ENCODE measurements around the gene NLK.
"Not testable (repeated sequence)": the region's sequence is repeated elsewhere in the genome, so short reads cannot be mapped to it uniquely, and the experiment has no call there.

Gene NLK
- total RNA-seq: 16.7 to 22.2 reads per million in 2 donors

DNA sequence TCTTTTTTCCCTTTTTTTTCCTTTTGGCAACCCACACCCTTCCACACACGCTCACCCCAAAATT is at the start of gene NLK:
NLK (plus strand) TSS at position 21 of the 64 bp plus-strand sequence. CDS start 197 bp downstream, outside the sequence.
- DNase-seq: no peak

DNA sequence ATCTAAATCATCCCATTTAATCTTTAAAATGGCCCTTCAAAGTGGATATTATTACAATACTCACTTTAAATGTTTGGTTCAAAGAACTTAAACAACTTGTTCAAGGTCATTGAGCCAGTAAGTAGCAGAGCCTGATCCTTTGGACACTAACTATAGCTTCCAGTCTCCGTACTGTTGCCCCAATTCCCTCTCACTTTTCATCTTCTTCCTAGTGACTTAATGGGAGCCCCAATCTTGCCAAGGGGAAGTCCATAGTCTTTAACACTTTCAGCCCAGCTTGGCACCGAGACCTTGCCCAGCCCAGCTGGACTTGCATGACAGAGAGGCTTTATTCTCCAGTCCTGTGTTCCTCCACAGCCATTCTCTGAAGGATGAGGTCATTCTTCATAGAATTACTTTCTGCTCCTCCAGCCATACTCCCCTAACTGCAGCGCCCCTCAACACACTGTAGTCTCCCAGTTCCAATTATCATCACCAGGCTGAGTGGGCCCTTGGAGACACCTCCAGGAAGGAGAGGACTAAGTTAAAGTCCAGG is 49.2 kb upstream of the NLK start:
- no peak for DNase-seq

DNA sequence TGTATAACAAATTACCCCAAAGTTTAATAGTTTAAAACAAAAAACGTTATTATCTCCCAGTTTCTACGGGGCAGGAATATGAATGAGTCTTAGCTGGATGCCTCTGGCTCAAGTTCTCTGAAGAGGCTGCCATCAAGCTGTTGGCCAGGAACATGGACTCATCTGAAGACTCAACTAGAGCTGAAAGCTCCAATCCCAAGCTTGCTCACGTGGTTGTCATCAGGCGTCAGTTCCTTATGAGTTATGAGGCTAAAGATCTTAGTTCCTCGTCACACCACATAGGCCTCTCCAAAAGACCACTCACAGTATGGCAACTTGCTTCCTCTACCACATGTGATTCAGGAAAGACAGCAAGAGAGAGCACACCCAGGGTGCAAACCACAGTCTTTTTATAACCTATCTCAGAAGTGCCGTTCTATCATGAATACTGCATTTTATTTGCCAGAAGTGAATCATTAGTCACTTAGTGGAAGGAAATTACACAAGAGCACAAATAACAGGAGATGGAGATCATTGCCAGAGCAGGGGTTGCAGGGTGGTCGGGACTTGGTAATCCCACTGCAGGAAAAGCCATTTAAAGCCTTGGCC is 48.7 kb upstream of the NLK start:
- DNase-seq: no peak

DNA sequence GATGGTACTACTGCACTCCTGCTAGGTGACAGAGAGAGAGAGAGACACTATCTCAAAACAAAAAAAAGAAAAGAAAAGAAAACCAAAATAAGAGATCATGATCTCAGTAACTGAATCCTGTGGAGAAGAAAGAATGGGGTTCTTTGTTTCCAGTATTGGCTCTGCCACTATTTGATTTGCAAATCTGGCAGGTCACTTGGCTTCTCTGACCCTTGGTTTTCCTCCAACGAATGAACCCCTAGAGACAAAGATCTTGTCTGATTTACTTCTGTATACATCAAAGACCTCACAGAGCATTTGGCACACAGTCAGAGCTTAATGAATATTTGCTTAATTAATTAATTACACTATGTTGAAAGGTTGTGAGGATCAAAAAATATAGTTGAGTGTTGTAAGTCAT is 47.9 kb upstream of the NLK start:
- no peak for DNase-seq

DNA sequence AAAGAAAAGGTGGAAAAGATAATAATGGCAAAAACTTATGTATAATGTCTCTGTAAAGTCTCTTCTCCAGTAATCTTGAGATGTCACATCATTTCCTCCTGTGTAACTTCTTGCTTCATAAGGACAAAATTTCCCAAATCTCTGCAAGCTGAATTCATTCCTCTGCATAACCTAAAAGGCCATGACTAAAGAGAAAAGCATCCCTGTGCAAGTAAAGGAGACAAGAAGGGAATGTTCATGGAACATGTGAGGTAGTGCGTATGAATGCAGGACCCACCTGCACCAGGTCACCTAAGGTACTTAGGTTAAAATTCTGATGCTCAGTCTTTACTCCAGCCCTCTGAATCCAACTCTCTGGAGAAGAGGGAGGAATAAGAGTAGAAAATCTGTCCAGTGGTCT is 46.9 kb upstream of the NLK start:
- no peak for DNase-seq

DNA sequence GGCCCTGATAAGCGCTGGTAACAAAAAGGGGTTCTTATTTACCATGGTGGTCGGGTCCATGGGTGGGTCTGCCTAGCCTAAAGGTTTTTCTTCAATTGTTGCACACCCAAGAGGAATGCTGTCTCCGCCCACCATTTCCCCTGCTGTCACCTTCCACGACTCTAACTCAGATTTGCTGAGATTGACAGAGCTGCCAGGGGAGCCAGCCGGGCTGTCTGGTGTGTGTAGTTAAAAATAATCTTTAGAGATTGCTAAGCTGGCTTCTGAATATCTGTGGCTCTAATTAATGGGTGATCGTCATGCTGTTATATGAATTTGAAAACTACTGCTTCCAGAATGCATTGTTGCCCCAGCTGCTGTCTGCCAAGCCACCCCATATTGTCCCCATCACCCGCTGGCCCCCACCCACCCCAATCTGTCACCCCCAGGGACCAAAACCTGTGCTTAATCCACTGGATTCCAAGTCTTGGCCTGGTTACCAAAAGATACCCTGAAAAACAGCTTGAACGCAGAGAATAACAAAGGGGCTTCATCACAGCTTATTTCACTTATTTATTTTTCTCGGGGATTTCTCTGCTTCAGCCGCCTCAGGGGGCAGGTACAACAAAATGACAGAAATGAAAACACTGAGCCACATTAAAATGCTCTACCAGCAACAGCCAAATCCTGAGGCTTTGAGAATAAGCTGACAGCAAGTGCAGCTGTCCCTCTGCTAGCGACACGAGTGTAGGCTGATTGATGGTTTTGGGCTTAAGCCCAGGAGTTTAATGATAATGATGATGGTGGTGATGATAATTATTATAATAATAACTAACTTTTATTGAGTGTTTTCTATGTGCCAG is 46.1 kb upstream of the NLK start:
- DNase-seq: no peak

DNA sequence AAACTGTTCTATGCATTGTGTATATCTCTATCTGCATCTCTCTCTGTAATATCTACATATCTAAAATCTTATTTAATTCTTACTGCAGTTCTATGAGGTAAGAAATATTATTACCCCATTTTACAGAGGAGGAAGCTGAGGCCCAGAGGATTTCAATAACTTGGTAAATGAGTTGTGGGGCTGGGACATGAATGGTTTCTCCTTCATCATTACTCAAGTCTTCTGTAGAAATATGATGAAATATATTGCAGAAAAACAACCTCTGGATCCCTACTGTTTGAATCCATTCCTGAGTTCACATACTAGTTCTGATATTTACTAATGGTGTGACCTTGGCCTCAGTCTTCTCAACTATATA is 45.5 kb upstream of the NLK start:
- DNase-seq: no peak

DNA sequence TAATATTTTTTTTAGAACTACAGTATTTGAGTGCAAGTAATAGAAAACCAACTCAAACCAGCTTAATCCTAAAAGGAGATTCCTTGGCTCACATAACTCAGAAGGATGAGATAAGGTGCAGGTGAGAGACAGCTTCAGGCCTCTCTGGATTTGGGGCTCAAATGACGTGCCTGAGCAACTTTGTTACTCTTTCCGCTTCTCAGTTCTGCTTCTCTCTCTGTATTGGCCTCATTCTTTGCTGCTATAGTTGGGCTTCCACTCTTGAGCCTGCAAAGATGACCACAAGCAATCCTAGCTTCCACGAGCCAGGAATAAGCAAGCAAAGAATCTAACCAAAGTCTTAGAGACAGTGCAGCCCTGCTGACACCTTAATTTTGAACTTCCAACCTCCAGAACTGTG is 45.0 kb upstream of the NLK start:
- no peak for DNase-seq

DNA sequence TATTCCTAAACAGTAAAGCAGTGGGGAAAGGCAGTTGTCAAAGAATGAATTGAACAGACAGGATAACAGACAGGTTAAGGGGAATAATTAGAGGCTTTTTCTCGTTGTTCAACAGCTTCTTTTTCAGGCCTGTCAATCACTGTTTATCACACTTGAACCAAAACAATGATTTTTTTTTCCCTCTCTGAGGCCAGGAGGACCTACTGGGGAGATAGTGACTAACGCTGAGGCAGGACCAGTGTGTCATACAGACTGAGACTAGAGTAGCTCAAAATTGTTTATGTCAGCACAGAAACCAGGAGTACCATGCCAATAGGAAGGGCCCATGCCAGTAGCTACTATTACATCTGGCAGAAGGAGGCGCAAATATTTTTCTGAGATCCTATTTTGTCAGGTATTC is 41.3 kb upstream of the NLK start:
- no peak for DNase-seq

DNA sequence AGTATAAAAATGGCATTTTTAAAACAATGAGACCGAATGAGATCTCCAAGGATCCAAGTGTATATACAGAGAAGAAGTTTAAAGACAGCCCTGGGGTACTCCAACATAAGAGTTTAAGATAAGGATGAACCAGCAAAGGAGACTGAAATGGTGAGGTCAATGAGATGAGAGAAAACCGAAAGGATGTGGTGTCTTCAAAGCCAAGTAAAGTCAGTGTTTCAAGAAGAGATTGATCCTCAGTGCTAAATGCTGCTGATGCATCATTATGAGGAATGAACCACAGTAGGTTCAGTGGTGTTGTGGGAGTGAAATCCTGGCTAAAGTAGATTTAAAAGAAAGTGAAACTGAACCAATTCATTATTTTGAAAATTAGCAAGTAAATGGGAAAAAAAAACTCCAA is 38.1 kb upstream of the NLK start:
- DNase-seq: no peak

DNA sequence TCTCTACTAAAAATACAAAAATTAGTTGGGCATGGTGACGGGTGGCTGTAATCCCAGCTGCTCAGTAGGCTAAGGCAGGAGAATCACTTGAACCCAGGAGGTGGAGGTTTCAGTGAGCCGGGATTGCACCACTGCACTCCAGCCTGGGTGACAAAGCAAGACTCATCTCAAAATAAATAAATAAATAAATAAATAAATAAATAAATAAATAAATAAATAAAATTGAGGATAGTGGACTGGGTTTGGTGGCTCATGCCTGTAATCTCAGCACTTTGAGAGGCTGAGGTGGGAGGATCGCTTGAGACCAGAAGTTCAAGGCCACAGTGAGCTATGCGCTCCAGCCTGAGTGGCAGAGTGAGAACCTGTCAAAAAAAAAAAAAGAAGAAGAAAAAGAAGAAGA is 34.6 kb upstream of the NLK start:
- DNase-seq: not testable (repeated sequence)

DNA sequence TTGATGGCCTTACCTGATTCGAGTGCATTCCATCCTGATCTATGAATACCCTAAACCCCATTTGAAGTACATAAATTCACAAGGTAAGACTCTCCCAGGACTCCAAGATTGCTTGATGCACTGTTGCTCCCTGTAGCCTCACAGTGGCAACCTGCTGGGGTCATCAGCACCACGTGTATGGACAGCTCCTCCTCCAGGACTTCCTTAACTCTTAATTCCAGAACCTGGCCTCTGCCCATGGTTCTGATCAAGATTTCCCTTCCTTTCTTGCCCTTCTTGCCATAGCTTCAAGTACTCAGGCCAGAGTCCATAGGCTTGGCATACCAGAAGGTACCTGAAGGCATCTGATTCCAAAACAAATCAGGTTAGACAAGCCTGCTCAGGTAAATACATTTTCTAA is 34.0 kb upstream of the NLK start:
- DNase-seq: no peak

DNA sequence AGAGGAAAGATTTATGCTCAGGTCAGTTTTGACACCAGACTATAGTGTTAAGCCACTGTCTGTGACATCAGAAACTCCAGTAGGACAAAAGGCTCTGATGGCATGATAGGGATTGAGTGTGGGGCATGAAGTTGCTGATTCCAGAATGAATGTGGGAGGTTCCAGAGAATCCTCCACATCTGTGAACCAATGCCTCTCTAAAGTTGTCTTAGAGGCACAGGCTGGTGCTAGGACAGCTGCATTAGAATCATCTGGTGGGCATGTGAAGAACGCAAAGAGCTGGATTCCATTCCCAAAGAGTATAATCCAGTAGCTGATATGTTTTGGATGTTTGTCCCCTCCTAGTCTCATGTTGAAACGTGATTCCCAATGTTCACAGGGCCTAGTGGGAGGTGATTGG is 32.1 kb upstream of the NLK start:
- DNase-seq: no peak

DNA sequence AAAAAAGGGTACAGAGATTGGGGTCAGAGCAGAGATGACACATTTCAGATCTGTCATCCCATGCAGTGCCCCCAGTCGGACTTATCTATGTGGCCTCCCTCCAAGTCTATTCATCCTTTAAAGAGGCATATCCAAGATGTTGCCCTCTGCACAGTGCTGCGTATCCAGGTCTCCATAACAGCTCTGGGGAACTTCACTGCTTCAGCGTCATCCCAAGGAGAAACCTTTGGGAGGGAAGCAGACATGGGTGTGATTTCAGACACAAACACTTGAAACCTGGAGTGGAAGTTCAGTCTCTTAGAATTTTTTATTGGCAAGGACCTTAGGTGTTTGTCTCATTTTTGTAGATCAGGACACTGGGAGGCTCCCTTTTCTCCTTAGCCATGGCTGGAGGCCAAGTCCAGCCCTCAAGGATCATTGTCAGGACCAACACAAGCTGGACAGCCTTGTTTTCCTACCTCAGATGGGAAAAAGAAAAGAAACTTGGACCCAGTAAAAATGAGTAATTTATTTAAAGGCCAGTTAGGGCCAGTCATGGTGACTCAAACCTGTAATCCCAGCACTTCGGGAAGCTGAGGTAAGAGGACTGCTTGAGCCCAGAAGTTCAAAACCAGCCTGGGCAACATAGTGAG is 23.9 kb upstream of the NLK start:
- DNase-seq: no peak

DNA sequence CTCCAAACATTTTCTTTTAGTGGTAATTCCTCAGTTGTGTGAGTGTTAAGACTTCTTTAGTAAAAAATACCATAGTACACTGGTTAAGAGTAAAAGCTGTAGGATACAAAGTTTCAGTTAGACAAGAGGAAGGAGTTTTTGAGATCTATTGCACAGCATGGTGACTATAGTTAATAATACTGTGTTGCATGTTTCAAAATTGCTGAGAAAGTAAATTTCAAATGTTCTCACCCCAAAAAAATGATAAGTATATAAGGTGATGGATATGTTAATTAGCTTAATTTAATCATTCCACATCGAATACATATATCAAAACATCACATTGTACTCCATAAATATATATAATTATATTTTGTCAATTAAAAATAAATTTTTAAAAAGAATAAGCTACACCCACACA is 22.0 kb upstream of the NLK start:
- no peak for DNase-seq

DNA sequence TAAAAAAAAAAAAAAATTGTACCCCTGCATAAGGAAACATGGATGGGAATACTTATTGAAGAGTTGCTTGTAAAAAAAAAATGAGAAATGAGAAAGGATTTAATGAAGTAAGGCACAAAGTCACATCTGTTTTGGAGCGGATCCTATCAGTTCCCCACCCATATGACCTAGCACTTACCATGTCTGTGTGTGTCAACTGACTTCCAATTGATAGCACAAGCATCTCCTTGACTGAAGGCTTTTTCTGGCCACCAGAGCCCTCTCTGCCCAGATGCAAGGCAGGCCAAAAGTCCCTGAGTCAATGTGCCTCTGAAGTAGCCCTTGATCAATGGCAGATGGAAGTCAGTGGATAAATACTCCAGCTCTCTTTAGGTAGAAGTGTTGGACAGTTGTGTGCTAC is 13.4 kb upstream of the NLK start:
- no peak for DNase-seq

DNA sequence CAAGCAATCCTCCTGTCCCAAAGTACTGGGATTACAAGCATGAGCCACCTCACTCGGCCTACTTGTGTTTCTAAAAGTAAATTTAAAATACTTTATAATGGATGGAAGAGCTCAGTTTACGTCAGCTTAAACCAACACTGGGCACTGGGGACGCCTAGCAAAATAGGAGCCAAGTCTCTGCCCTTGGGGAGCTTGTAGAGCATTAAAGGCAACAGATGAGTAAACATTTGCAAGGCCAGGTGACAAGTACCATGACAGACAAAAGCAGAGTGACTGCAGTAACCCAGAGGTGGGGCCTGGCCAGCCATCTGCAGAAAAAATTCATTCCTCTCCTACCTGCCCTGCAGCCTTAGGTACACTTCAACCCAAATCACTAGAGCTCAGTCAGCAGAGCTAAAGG is 12.1 kb upstream of the NLK start:
- no peak for DNase-seq

DNA sequence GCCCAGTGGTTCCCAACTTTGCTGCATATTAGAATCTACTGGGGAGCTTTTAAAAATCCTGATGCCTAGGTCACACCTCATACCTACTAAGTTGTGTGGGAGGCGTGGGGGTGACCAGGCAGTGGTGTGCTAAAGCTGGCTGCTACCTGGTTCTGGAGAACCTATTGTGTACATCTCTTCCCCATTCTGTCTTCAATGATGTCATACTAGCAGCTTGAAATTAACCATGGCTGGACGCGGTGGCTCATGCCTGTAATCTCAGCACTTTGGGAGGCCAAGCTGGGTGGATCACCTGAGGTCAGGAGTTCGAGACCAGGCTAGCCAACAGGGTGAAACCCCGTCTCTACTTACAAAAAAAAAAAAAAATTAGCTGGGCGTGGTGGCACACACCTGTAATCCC is 11.3 kb upstream of the NLK start:
- no peak for DNase-seq

DNA sequence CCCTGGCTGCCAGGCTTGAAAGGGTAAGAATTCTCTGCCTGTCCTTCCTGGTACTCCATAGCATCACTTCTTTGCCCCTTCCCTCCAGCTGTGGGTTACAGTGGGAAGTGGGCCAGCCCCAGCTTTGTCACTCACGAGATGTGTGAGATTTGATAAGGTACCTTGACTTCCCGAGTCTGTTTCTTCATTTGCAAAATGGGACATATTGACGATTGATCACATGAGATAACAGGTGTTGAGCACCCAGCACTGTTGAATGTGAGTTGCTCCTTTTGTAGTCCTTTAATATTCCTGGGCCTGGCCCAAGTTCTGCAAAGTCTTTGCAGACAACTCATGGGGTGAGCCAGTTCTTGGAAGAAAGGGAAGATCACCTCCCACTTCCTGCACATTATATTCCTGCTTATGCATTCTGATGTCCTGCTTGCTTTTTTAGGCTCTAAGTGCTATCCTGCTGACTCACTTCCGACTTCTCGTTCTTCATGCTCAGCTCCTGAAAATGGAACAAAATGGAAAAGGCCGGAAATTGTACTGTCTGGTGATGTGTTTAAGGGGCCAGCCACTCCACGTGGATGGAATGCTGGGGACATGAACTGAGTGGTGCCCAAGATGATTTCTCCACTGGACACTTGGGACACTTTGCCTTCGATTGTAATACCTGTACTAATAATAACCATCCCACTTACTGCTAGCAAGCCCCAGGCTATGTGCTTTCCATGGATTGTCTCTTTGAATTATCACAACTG is 8.3 kb upstream of the NLK start:
- DNase-seq: no peak

DNA sequence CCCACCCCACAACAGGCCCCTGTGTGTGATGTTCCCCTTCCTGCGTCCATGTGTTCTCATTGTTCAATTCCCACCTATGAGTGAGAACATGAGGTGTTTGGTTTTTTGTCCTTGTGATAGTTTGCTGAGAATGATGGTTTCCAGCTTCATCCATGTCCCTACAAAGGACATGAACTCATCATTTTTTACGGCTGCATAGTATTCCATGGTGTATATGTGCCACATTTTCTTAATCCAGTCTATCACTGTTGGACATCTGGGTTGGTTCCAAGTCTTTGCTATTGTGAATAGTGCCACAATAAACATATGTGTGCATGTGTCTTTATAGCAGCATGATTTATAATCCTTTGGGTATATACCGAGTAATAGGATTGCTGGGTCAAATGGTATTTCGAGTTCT is 7.0 kb upstream of the NLK start:
- DNase-seq: not testable (repeated sequence)

DNA sequence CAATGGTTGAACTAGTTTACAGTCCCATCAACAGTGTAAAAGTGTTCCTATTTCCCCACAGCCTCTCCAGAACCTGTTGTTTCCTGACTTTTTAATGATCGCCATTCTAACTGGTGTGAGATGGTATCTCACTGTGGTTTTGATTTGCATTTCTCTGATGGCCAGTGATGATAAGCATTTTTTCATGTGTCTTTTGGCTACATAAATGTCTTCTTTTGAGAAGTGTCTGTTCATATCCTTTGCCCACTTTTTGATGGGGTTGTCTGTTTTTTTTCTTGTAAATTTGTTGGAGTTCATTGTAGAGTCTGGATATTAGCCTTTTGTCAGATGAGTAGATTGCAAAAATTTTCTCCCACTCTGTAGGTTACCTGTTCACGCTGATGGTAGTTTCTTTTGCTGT is 6.6 kb upstream of the NLK start:
- not testable (repeated sequence) for DNase-seq

DNA sequence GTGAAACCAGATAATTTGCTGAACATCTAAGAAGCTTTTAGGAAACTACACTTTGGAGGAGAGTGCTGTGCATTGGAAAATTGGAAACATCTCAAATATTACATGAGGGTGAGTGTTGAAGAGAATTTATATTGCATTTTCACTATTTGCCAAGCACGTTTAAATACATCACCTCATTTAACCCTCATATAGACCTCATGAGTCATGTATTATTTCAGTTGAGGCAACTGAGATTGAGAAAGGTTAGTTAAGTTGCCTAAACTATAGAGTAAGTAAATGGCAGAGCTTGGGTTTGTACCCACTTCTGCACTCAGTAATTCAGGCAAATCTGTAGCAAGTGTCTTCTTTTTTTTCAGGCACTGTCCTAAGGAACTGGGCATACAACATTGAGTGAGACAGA is 3.7 kb upstream of the NLK start:
- no peak for DNase-seq

DNA sequence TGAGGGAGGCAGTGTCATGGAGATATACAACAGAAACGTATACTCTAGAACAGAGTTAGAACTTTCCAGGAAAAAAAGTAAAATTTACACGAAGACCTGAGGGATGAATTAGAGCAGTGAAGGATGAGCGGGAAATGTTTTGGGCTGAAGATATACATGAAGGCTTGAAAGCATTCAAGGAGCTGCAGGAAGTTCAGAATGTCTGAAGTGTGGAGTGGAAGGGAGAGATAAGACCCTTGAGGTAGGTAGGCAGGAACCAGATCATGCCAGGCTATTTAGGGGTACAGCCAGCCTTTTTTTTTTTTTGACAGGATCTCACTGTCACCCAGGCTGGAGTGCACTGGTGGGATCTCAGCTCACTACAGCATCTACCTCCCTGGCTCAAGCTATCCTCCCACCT is 3.2 kb upstream of the NLK start:
- no peak for DNase-seq

DNA sequence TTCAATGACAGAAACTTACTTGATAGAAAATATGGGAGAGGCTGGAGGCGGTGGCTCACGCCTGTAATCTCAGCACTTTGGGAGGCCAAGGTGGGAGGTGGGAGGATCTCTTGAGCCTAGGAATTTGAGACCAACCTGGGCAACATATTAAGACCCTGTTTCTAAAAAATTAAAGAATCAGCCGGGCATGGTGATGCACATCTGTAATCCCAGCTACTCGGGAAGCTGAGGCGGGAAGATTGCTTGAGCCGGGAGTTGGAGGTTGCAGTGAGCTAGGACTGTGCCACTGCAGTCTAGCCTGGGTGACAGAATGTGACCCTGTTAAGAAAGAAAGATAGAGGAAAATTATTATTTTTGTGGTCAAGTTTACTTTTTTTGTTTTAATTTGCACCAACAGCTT is 2.1 kb upstream of the NLK start:
- DNase-seq: no peak

Measured in T-helper 9 cell (primary cell).